Hepatocyte (in vitro differentiated cells): ENCODE measurements around the gene FBN1. TPM values are rescaled to one million over a fixed set of nuclear protein-coding genes. Genes with fewer than 3 reads are reported as not detected.
A peak's percentile ranks its signal among the peaks of the same experiment; 100 is the strongest.

Experiments used
- DNase-seq: peaks from one replicate; pipeline ENCODE4 v3.0.0-alpha.2; 2016; ENCODE audit warnings: low spot score
- H2AFZ ChIP-seq: fragments of 200-600 bp; sonication (generic); 2 replicates; pipeline ENCODE4 v1.6.0; 2016; ENCODE audit warnings: antibody characterized with exemption, mild to moderate bottlenecking
- H3K27ac ChIP-seq: fragments of 200-600 bp; sonication (generic); 2 replicates; pipeline ENCODE4 v1.5.1; 2016; ENCODE audit warnings: mild to moderate bottlenecking
- H3K27me3 ChIP-seq: fragments of 200-600 bp; sonication (generic); 2 replicates; pipeline ENCODE4 v1.6.1; 2016
- H3K36me3 ChIP-seq: fragments of 200-600 bp; sonication (generic); replicated peaks from 2 replicates; pipeline ENCODE4 v1.5.1; 2016; ENCODE audit warnings: low read depth; ENCODE audit not compliant: insufficient read depth
- H3K4me1 ChIP-seq: fragments of 200-600 bp; sonication (generic); 2 replicates; pipeline ENCODE4 v1.5.1; 2016; ENCODE audit warnings: mild to moderate bottlenecking, moderate library complexity; ENCODE audit not compliant: insufficient read depth
- H3K4me2 ChIP-seq: fragments of 200-600 bp; sonication (generic); 2 replicates; pipeline ENCODE4 v1.6.0; 2016
- H3K4me3 ChIP-seq: fragments of 200-600 bp; sonication (generic); 2 replicates; pipeline ENCODE4 v1.5.1; 2016; ENCODE audit warnings: mild to moderate bottlenecking
- H3K79me2 ChIP-seq: fragments of 200-600 bp; sonication (generic); 2 replicates; pipeline ENCODE4 v1.6.0; 2017; ENCODE audit warnings: mild to moderate bottlenecking
- H3K9me2 ChIP-seq: fragments of 200-600 bp; sonication (generic); replicated peaks from 2 replicates; pipeline ENCODE4 v1.6.0; 2017; ENCODE audit warnings: mild to moderate bottlenecking; ENCODE audit not compliant: insufficient read depth
- H3K9me3 ChIP-seq: fragments of 200-600 bp; sonication (generic); 2 replicates; pipeline ENCODE4 v1.5.1; 2016; ENCODE audit warnings: low read depth, mild to moderate bottlenecking
- H4K20me1 ChIP-seq: fragments of 200-600 bp; sonication (generic); 2 replicates; pipeline ENCODE4 v1.6.0; 2016; ENCODE audit warnings: mild to moderate bottlenecking; ENCODE audit not compliant: insufficient read depth, poor library complexity, severe bottlenecking
- EZH2 ChIP-seq: fragments of 200-600 bp; sonication (generic); IDR thresholded peaks from 2 replicates; pipeline ENCODE4 v1.6.1; 2016; ENCODE audit warnings: antibody characterized with exemption, mild to moderate bottlenecking, borderline replicate concordance
- EZH2phosphoT487 ChIP-seq: fragments of 200-600 bp; sonication (generic); IDR thresholded peaks from one replicate; pipeline ENCODE4 v1.6.1; 2018; ENCODE audit warnings: antibody characterized with exemption, mild to moderate bottlenecking, low read depth, moderate library complexity; ENCODE audit not compliant: unreplicated experiment, severe bottlenecking
- WGBS: methylation state at CpG from one replicate; pipeline ENCODE4 v1.1.6; 2016; ENCODE audit warnings: low lambda C conversion rate; ENCODE audit errors: missing lambda C conversion rate; 5-methylcytosine and 5-hydroxymethylcytosine counted together
- polyA plus RNA-seq: library from polyadenylated mRNA; unstranded; fragments of >200 nt; fragmentation: Nextera tagmentation; extraction: Ambion mirVana; gene quantifications from 2 replicates; pipeline ENCODE4 v1.2.1, GENCODE V29; 2016
- total RNA-seq: library from RNA; depleted of rRNA; stranded (reverse); fragments of >200 nt; gene quantifications from 2 replicates; pipeline ENCODE4 v1.2.3, GENCODE V29; 2014
- TF ChIP-seq, protein P1 (sequence below): fragments of 200-600 bp; sonication (generic); IDR thresholded peaks from 2 replicates; pipeline ENCODE4 v1.5.1; 2016; ENCODE audit warnings: antibody characterized with exemption, mild to moderate bottlenecking; ENCODE audit not compliant: poor library complexity

Gene FBN1
- total and polyA plus RNA-seq, 2 experiments from 2014 or later: 76.6 to 199 TPM

DNA sequence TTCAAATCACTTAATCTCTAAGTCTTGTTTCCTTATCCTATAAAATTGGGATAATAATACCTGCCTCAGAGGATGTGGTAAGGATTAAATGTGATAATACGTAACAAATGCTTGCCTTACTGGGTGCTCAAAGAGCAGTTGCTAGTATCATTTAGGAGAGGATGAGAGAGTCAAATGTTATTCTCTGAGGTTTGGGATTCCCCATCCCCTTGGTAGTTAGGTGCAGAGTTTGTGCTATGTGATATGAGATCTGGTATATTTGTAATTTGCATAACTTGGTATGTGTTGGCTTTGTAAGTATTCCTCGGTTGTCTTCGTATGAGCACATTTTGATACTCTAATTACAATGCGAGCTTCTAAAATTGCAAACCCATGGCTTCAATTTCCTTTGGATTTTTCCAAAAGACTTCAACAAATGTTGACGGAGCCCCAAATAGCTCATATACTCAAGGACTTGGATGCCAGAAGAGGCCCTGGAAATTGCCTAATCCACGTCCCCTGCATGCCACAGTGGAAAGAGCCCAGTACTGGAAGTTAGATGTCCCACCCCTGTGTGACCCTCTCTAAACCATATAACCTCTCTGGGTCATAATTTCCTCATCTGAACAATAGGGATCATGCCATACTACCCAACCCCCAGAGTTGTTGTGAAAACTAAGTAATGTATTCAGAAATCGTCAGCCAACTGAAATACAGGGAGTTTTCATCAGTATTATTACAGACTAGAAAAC is 85.0 kb downstream of the FBN1 start:
- no peak for TF ChIP-seq EZH2
- TF ChIP-seq EZH2phosphoT487: no peak
- TF ChIP-seq, protein P1, sequence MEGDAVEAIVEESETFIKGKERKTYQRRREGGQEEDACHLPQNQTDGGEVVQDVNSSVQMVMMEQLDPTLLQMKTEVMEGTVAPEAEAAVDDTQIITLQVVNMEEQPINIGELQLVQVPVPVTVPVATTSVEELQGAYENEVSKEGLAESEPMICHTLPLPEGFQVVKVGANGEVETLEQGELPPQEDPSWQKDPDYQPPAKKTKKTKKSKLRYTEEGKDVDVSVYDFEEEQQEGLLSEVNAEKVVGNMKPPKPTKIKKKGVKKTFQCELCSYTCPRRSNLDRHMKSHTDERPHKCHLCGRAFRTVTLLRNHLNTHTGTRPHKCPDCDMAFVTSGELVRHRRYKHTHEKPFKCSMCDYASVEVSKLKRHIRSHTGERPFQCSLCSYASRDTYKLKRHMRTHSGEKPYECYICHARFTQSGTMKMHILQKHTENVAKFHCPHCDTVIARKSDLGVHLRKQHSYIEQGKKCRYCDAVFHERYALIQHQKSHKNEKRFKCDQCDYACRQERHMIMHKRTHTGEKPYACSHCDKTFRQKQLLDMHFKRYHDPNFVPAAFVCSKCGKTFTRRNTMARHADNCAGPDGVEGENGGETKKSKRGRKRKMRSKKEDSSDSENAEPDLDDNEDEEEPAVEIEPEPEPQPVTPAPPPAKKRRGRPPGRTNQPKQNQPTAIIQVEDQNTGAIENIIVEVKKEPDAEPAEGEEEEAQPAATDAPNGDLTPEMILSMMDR: no peak
- no peak for DNase-seq
- Histone ChIP-seq H3K79me2 (peaks cover 10% of the 10 kb centered on the region), H3K4me3 (no peak overlapping the region), H3K36me3 (no peaks in the 10 kb centered on the region), H3K9me3 (no peaks in the 10 kb centered on the region), H3K9me2 (no peaks in the 10 kb centered on the region), H3K4me1 (peaks cover 30% of the 10 kb centered on the region), H4K20me1 (no peaks in the 10 kb centered on the region), H3K27ac (peak overlapping the region; percentile 84), H2AFZ (no peak overlapping the region), H3K27me3 (no peaks in the 10 kb centered on the region), H3K4me2 (peak overlapping the region; percentile 55)
- WGBS: 90% methylated on average over 7 of the region's 7 CpGs

DNA sequence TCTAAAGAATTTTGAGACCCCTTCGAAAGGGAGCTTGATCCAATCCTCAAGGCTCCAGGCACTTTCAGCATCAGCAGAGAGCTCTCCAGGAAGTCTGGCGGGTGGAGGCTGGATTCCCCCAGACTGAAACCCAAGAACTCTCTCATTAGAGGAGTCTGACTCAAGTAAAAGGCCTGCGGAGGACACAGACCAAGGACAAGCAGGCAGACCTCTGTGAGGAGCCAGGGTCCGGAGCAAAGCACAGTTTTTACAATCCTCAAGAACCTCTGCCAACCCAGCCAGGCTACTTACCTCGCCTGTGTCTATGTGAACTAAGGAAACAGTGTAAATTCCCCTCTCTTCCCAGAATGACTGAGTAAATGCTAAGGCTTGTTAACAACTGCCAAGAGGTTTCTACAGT is 86.2 kb downstream of the FBN1 start:
- Histone ChIP-seq H3K27ac (peak overlapping the region; percentile 84), H3K4me3 (no peak overlapping the region), H3K79me2 (peaks cover 10% of the 10 kb centered on the region), H3K36me3 (no peaks in the 10 kb centered on the region), H2AFZ (no peak overlapping the region), H4K20me1 (no peaks in the 10 kb centered on the region), H3K4me2 (peak overlapping the region; percentile 55), H3K27me3 (no peaks in the 10 kb centered on the region), H3K9me3 (no peaks in the 10 kb centered on the region), H3K4me1 (peaks cover 18% of the 10 kb centered on the region), H3K9me2 (no peaks in the 10 kb centered on the region)
- peak; percentile 52 for DNase-seq
- TF ChIP-seq, protein P1: no peak
- TF ChIP-seq EZH2 (no peak), EZH2phosphoT487 (no peak)
- 36% methylated on average over 5 of the region's 5 CpGs for WGBS

DNA sequence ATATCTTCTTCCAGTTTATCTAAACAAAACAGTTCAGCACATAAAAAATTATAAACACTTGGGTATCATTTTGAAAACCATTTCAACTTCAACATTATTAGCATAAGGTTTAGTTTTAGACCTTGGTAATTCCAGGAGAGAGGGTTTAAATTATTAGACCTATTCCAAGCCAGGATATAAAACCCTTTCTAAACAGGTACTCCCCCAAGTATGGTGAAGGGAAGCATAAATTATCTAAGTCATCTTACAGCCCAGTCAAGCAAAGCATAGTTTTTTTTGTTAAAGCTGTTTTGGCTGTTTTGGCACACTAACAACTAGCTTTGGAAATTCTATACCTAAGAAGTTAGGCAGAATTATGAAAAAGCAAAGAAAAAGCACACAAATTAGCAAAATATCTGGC is 87.3 kb downstream of the FBN1 start:
- no peaks in the 10 kb centered on the region for H3K36me3 ChIP-seq
- no peaks in the 10 kb centered on the region for H3K27me3 ChIP-seq
- peaks cover 9% of the 10 kb centered on the region for H3K4me1 ChIP-seq
- H3K9me3 ChIP-seq: no peaks in the 10 kb centered on the region
- H3K4me2 ChIP-seq: peak overlapping the region; percentile 55
- H3K9me2 ChIP-seq: no peaks in the 10 kb centered on the region
- H4K20me1 ChIP-seq: no peaks in the 10 kb centered on the region
- TF ChIP-seq EZH2phosphoT487 (no peak), EZH2 (no peak)
- TF ChIP-seq, protein P1: no peak
- H2AFZ ChIP-seq: no peak overlapping the region
- peak overlapping the region; percentile 84 for H3K27ac ChIP-seq
- H3K79me2 ChIP-seq: peaks cover 10% of the 10 kb centered on the region
- no peak for DNase-seq
- H3K4me3 ChIP-seq: no peak overlapping the region
